Colon (tissue), 2 donors: ENCODE data around the gene FOXI3.

Experiments used
- FAIRE-seq: peaks from 2 replicates; lab custom pipeline; 2012; peaks lifted over from hg19 to GRCh38; lab: Jason Lieb, UNC
- donor health status: control.
- donor health status: control.

The FOXI3 gene

GRCh38 chr2:88452565-88452905 lies at the start of gene FOXI3:
FOXI3 (minus strand) TSS chr2:88452693; CDS start chr2:88452535, 158 bp downstream.
- no peak for FAIRE-seq

- FAIRE-seq = no peak
Observed at GRCh38 chr2:88500691-88501090, 48.2 kb upstream of the FOXI3 start.

GRCh38 chr2:88499204-88499603 lies 46.7 kb upstream of the FOXI3 start:
- FAIRE-seq = no peak

- FAIRE-seq = no peak
Observed at GRCh38 chr2:88493481-88493880, 41.0 kb upstream of the FOXI3 start.

GRCh38 chr2:88492002-88492401 lies 39.5 kb upstream of the FOXI3 start:
- FAIRE-seq = no peak

- no peak for FAIRE-seq
Observed at GRCh38 chr2:88489181-88489580, 36.7 kb upstream of the FOXI3 start.

- no peak for FAIRE-seq
Observed at GRCh38 chr2:88483200-88483599, 30.7 kb upstream of the FOXI3 start.

GRCh38 chr2:88481691-88482336 lies 29.3 kb upstream of the FOXI3 start:
- FAIRE-seq = no peak

- no peak for FAIRE-seq
Observed at GRCh38 chr2:88472811-88473210, 20.3 kb upstream of the FOXI3 start.

GRCh38 chr2:88471083-88471942 lies 18.8 kb upstream of the FOXI3 start:
- no peak for FAIRE-seq

GRCh38 chr2:88469202-88470114 lies 17.0 kb upstream of the FOXI3 start:
- no peak for FAIRE-seq

- no peak for FAIRE-seq
Observed at GRCh38 chr2:88464153-88464552, 11.7 kb upstream of the FOXI3 start.

GRCh38 chr2:88458633-88459032 lies 6.1 kb upstream of the FOXI3 start:
- no peak for FAIRE-seq

- FAIRE-seq = no peak
Observed at GRCh38 chr2:88452980-88453582, 588 bp upstream of the FOXI3 start.

GRCh38 chr2:88451811-88452564 lies 505 bp downstream of the FOXI3 start:
- FAIRE-seq = no peak

GRCh38 chr2:88450925-88451810 lies 1.3 kb downstream of the FOXI3 start:
- no peak for FAIRE-seq

- FAIRE-seq = no peak
Observed at GRCh38 chr2:88450186-88450585, 2.3 kb downstream of the FOXI3 start.

GRCh38 chr2:88448248-88448647 lies 4.2 kb downstream of the FOXI3 start:
- FAIRE-seq = no peak

- FAIRE-seq = no peak
Observed at GRCh38 chr2:88443353-88443938, 9.0 kb downstream of the FOXI3 start.

- FAIRE-seq = no peak
Observed at GRCh38 chr2:88442473-88442872, 10.0 kb downstream of the FOXI3 start.
